Fibroblast of lung (primary cell): ENCODE data around the gene PRKAG2.

ENCODE experiments used
- CTCF ChIP-seq, 2 donors: IDR thresholded peaks in 1 of 2; conservative IDR thresholded peaks in 1 of 2; 1 replicate in 1 of 2; 2 replicates in 1 of 2; pipeline ENCODE4 v1.5.1; 2011 to 2012; ENCODE audit warnings: low read length in 2 of 2, control low read depth in 1 of 2, inconsistent platforms in 1 of 2, low read depth in 1 of 2, mild to moderate bottlenecking in 1 of 2
- EZH2 ChIP-seq: IDR thresholded peaks from 2 replicates; pipeline ENCODE4 v1.5.1; 2012; ENCODE audit warnings: low read length, control low read depth, mild to moderate bottlenecking; ENCODE audit errors: missing control alignments

GRCh38 chr7:151524331-151524730 is 352.6 kb downstream of the PRKAG2 start:
- TF ChIP-seq CTCF (conservative IDR thresholded peaks at IDR 0.05 in 1 of 2, IDR thresholded peaks at IDR 0.05 in 1 of 2; ENCODE audit: low read depth in 1 of 2, low read length in 2 of 2): no peak
- TF ChIP-seq EZH2: no peak
